Colonic mucosa (tissue), 4 donors: ENCODE results near the gene IRF9. TPM values are rescaled to one million over a fixed set of nuclear protein-coding genes. Genes with fewer than 3 reads are reported as not detected.

ENCODE experiments used
- DNase-seq: peaks from one replicate; pipeline ENCODE4 v3.0.0-alpha.2; 2020
- H3K27ac ChIP-seq: fragments of 200-600 bp; one replicate; pipeline ENCODE4 v1.8.0; 2021
- H3K27me3 ChIP-seq: fragments of 200-600 bp; one replicate; pipeline ENCODE4 v1.8.0; 2021
- H3K36me3 ChIP-seq: fragments of 200-600 bp; one replicate; pipeline ENCODE4 v1.8.0; 2021
- H3K4me1 ChIP-seq: fragments of 200-600 bp; one replicate; pipeline ENCODE4 v1.8.0; 2021; ENCODE audit warnings: mild to moderate bottlenecking
- H3K4me3 ChIP-seq: fragments of 200-600 bp; one replicate; pipeline ENCODE4 v1.8.0; 2021
- H3K9ac ChIP-seq, 2 donors: one replicate each; pipeline ENCODE4 v1.7.0; 2013; ENCODE audit warnings: control low read depth in 2 of 2, low read depth in 2 of 2, low read length in 2 of 2
- H3K9me3 ChIP-seq: fragments of 200-600 bp; one replicate; pipeline ENCODE4 v1.8.0; 2021
- CTCF ChIP-seq: fragments of 200-600 bp; IDR thresholded peaks from one replicate; pipeline ENCODE4 v1.8.0; 2022; ENCODE audit warnings: antibody characterized with exemption, mild to moderate bottlenecking
- intact Hi-C: fragments of 100-400 bp; cut with DNase I; formaldehyde crosslinking; loops from one replicate; pipeline ENCODE4 v1.14.1; 2022
- microRNA-seq: library from miRNA; unstranded; fragments of <30 nt; microRNA quantifications from one replicate; pipeline ENCODE4, GENCODE V29; 2019
- total RNA-seq, 2 donors: library from RNA; stranded (reverse); fragmentation: NEBNext Ultra II Directional in 1 of 2; extraction: Animal tissue kit (Norgen Biotek cat#: 25700) in 1 of 2; gene quantifications; one replicate each; pipeline ENCODE4 v1.2.1, GENCODE V29; 2021
- donor health status: healthy.
- donor health status: DM: no; HTN: no; CAD: no.
- donor health status: DM: no; HTN: no; CAD: no.

Gene IRF9
- total RNA-seq, 2 donors from 2014 or later = 54.4 to 57.5 TPM

- Histone ChIP-seq H3K4me1 (peaks cover 5% of the 10 kb centered on the region), H3K36me3 (no peaks in the 10 kb centered on the region), H3K9me3 (no peaks in the 10 kb centered on the region), H3K9ac (peak within 1 kb of the TSS; percentile 71 to 93), H3K27me3 (no peaks in the 10 kb centered on the region), H3K4me3 (peak within 1 kb of the TSS; percentile 68), H3K27ac (peak within 1 kb of the TSS; percentile 98)
- intact Hi-C loops = no loop called here
- no peak for TF ChIP-seq CTCF
- peak; percentile 97 for DNase-seq
Observed at GRCh38 chr14:24212924-24213865, 52.1 kb downstream of the IRF9 start, which contains the start of gene CHMP4A. Gene CHMP4A (minus strand): TSS chr14:24213488. CDS start chr14:24213439, 49 bp downstream.

- Histone ChIP-seq H3K9me3 (no peaks in the 10 kb centered on the region), H3K36me3 (no peaks in the 10 kb centered on the region), H3K27ac (peak overlapping the region; percentile 98), H3K27me3 (no peaks in the 10 kb centered on the region), H3K4me3 (peak overlapping the region; percentile 68), H3K4me1 (peaks cover 5% of the 10 kb centered on the region), H3K9ac (peak overlapping the region in 1 of 2 donors; percentile 93)
- DNase-seq = no peak
- no peak for TF ChIP-seq CTCF
- intact Hi-C loops = no loop called here
Observed at GRCh38 chr14:24213866-24214662, 53.0 kb downstream of the IRF9 start.

- Histone ChIP-seq H3K9ac (peak within 1 kb of the TSS; percentile 81 to 92), H3K27me3 (no peaks in the 10 kb centered on the region), H3K36me3 (no peaks in the 10 kb centered on the region), H3K4me1 (peaks cover 5% of the 10 kb centered on the region), H3K9me3 (no peaks in the 10 kb centered on the region), H3K27ac (peak within 1 kb of the TSS; percentile 94), H3K4me3 (peak within 1 kb of the TSS; percentile 68)
- peak; percentile 88 for DNase-seq
- intact Hi-C loops = no loop called here
- TF ChIP-seq CTCF = peak; percentile 41
Observed at GRCh38 chr14:24215495-24216344, 54.7 kb downstream of the IRF9 start, which contains the start of gene MDP1. Gene MDP1 (minus strand): TSS chr14:24216066. CDS start chr14:24215955, 111 bp downstream.

Small RNA genes lying within 50 kb of the gene (microRNA-seq; reads per million reads assigned to microRNA genes)
- not detected for gene MIR7703

Other genes with a start within 250 kb of the IRF9 start
- gene DHRS4, start 207.5 kb upstream of the IRF9 start, total RNA-seq = 10 to 100 TPM; 34.0 to 74.4 TPM
- gene DHRS4L2, start 172.3 kb upstream of the IRF9 start, total RNA-seq = 10 to 100 TPM; 32.5 to 43.8 TPM
- gene CARMIL3, start 109.3 kb upstream of the IRF9 start, total RNA-seq = 1 to 10 TPM in 1 of 2 donors, under 1 TPM in 1; 0.29 to 2.1 TPM
- gene CPNE6, start 89.7 kb upstream of the IRF9 start, total RNA-seq = under 1 TPM in 1 of 2 donors, not detected in 1; 0.45 TPM
- gene PCK2, start 67.0 kb upstream of the IRF9 start, total RNA-seq = 100 to 1,000 TPM; 133 to 173 TPM
- gene DCAF11, start 46.5 kb upstream of the IRF9 start, total RNA-seq = 100 to 1,000 TPM in 1 of 2 donors, 10 to 100 TPM in 1; 89.2 to 106 TPM
- gene NRL, start 46.3 kb upstream of the IRF9 start, total RNA-seq = 1 to 10 TPM in 1 of 2 donors, under 1 TPM in 1; 0.88 to 2.7 TPM
- gene FITM1, start 30.6 kb upstream of the IRF9 start, total RNA-seq = 1 to 10 TPM in 1 of 2 donors, under 1 TPM in 1; 0.85 to 1.5 TPM
- gene PSME1, start 25.1 kb upstream of the IRF9 start, total RNA-seq = 100 to 1,000 TPM; 199 to 235 TPM
- 10 to 100 TPM; 21.1 to 49.6 TPM for gene EMC9, start 19.7 kb upstream of the IRF9 start, total RNA-seq
- gene PSME2, start 14.7 kb upstream of the IRF9 start, total RNA-seq = 100 to 1,000 TPM; 151 to 320 TPM
- gene RNF31, start 13.8 kb upstream of the IRF9 start, total RNA-seq = 10 to 100 TPM; 36.1 to 70.4 TPM
- gene REC8, start 10.8 kb downstream of the IRF9 start, total RNA-seq = 1 to 10 TPM; 5.1 TPM
- 10 to 100 TPM; 19.3 to 78.2 TPM for gene IPO4, start 27.6 kb downstream of the IRF9 start, total RNA-seq
- gene TM9SF1, start 34.2 kb downstream of the IRF9 start, total RNA-seq = 10 to 100 TPM; 58.8 to 65.6 TPM
- gene TSSK4, start 44.4 kb downstream of the IRF9 start, total RNA-seq = under 1 TPM; 0.19 to 0.49 TPM
- 10 to 100 TPM; 47.8 to 48.0 TPM for gene CHMP4A, start 52.2 kb downstream of the IRF9 start, total RNA-seq
- 10 to 100 TPM in 1 of 2 donors, 1 to 10 TPM in 1; 8.2 to 10.9 TPM for gene MDP1, start 54.8 kb downstream of the IRF9 start, total RNA-seq
- gene NEDD8, start 71.1 kb downstream of the IRF9 start, total RNA-seq = 100 to 1,000 TPM; 126 to 150 TPM
- 10 to 100 TPM; 57.9 to 68.1 TPM for gene GMPR2, start 71.7 kb downstream of the IRF9 start, total RNA-seq
- 10 to 100 TPM; 45.5 to 45.7 TPM for gene TINF2, start 81.4 kb downstream of the IRF9 start, total RNA-seq
- 1 to 10 TPM in 1 of 2 donors, under 1 TPM in 1; 0.40 to 3.9 TPM for gene TGM1, start 101.9 kb downstream of the IRF9 start, total RNA-seq
- 10 to 100 TPM; 37.3 to 38.3 TPM for gene RABGGTA, start 110.3 kb downstream of the IRF9 start, total RNA-seq
- 10 to 100 TPM; 38.0 to 42.4 TPM for gene DHRS1, start 138.5 kb downstream of the IRF9 start, total RNA-seq
- gene NOP9, start 138.6 kb downstream of the IRF9 start, total RNA-seq = 10 to 100 TPM; 23.8 to 49.8 TPM
- 10 to 100 TPM in 1 of 2 donors, 1 to 10 TPM in 1; 7.7 to 12.9 TPM for gene CIDEB, start 146.7 kb downstream of the IRF9 start, total RNA-seq
- 1 to 10 TPM; 2.7 to 7.8 TPM for gene LTB4R2, start 148.9 kb downstream of the IRF9 start, total RNA-seq
- gene LTB4R, start 150.2 kb downstream of the IRF9 start, total RNA-seq = 1 to 10 TPM; 1.5 to 4.0 TPM
- 10 to 100 TPM in 1 of 2 donors, 1 to 10 TPM in 1; 6.7 to 10.2 TPM for gene ADCY4, start 173.8 kb downstream of the IRF9 start, total RNA-seq
- gene RIPK3, start 178.7 kb downstream of the IRF9 start, total RNA-seq = 10 to 100 TPM; 30.1 to 38.2 TPM
- gene NFATC4, start 206.9 kb downstream of the IRF9 start, total RNA-seq = 10 to 100 TPM; 11.2 to 24.0 TPM
- gene NYNRIN, start 237.7 kb downstream of the IRF9 start, total RNA-seq = 10 to 100 TPM; 13.0 to 26.7 TPM